SK-N-MC (cell line): ENCODE results near the gene DBP.

Source experiments
- EZH2 ChIP-seq: fragments of 200-600 bp; sonication (generic); IDR thresholded peaks from one replicate; pipeline ENCODE4 v1.6.1; 2017; ENCODE audit warnings: antibody characterized with exemption
- FOXP2 ChIP-seq: optimal IDR thresholded peaks from 2 replicates; pipeline ENCODE3; 2011; ENCODE audit warnings: mild to moderate bottlenecking, moderate library complexity; ENCODE audit not compliant: insufficient read depth; ENCODE audit errors: extremely low read length, control extremely low read depth
- POLR2AphosphoS5 ChIP-seq: IDR thresholded peaks from 2 replicates; pipeline ENCODE4 v1.6.1; 2012; ENCODE audit warnings: mild to moderate bottlenecking, low read depth, low read length, borderline replicate concordance

- TF ChIP-seq POLR2AphosphoS5 (no peak), EZH2 (no peak), FOXP2 (no peak)
Observed at GRCh38 chr19:48631225-48631624, 6.0 kb downstream of the DBP start.
